Lower lobe of right lung (tissue), 2 donors: ENCODE data around the gene SLK. TPM values are rescaled to one million over a fixed set of nuclear protein-coding genes. Genes with fewer than 3 reads are reported as not detected.
A peak's percentile ranks its signal among the peaks of the same experiment; 100 is the strongest.

Source experiments
- ATAC-seq, 2 donors: fragments of 200-7000 bp; cut with Tn5 transposase; one replicate each; pipeline ENCODE4 v1.9.1; 2020 to 2022; ENCODE audit warnings: mild to moderate bottlenecking in 2 of 2, moderate library complexity in 2 of 2
- DNase-seq: peaks from one replicate; pipeline ENCODE4 v3.0.0-alpha.2; 2020
- H3K27ac ChIP-seq: fragments of 200-600 bp; one replicate; pipeline ENCODE4 v1.8.0; 2022
- H3K27me3 ChIP-seq: fragments of 200-600 bp; one replicate; pipeline ENCODE4 v1.8.0; 2022; ENCODE audit warnings: low read depth
- H3K36me3 ChIP-seq: fragments of 200-600 bp; one replicate; pipeline ENCODE4 v1.8.0; 2022; ENCODE audit warnings: mild to moderate bottlenecking
- H3K4me1 ChIP-seq: fragments of 200-600 bp; one replicate; pipeline ENCODE4 v1.8.0; 2022
- H3K4me3 ChIP-seq: fragments of 200-600 bp; one replicate; pipeline ENCODE4 v1.8.0; 2022; ENCODE audit warnings: mild to moderate bottlenecking
- H3K9me3 ChIP-seq: fragments of 200-600 bp; one replicate; pipeline ENCODE4 v1.8.0; 2022
- CTCF ChIP-seq: fragments of 200-600 bp; IDR thresholded peaks from one replicate; pipeline ENCODE4 v1.8.0; 2022; ENCODE audit warnings: antibody characterized with exemption, mild to moderate bottlenecking
- intact Hi-C: fragments of 100-400 bp; cut with DNase I; formaldehyde crosslinking; loops from one replicate; pipeline ENCODE4 v1.11.0; 2022
- total RNA-seq: library from RNA; stranded (reverse); fragmentation: NEBNext Ultra II Directional; extraction: Animal tissue kit (Norgen Biotek cat#: 25700); gene quantifications from one replicate; pipeline ENCODE4 v1.2.1, GENCODE V29; 2021
- donor health status: DM: no; HTN: yes; CAD: no; lungs with severe emphysema.

SLK gene
- total RNA-seq, 1 donor from 2014 or later = 45.5 TPM

GRCh38 chr10:103928784-103929183, 38.2 kb upstream of the SLK start:
- TF ChIP-seq CTCF = no peak
- intact Hi-C loops = no loop called here
- no peak overlapping the region for H3K4me3 ChIP-seq
- no peaks in the 10 kb centered on the region for H3K27me3 ChIP-seq
- DNase-seq (no peak), ATAC-seq (no peak)
- no peaks in the 10 kb centered on the region for H3K36me3 ChIP-seq
- no peaks in the 10 kb centered on the region for H3K9me3 ChIP-seq
- no peak overlapping the region for H3K27ac ChIP-seq
- no peaks in the 10 kb centered on the region for H3K4me1 ChIP-seq

DNA sequence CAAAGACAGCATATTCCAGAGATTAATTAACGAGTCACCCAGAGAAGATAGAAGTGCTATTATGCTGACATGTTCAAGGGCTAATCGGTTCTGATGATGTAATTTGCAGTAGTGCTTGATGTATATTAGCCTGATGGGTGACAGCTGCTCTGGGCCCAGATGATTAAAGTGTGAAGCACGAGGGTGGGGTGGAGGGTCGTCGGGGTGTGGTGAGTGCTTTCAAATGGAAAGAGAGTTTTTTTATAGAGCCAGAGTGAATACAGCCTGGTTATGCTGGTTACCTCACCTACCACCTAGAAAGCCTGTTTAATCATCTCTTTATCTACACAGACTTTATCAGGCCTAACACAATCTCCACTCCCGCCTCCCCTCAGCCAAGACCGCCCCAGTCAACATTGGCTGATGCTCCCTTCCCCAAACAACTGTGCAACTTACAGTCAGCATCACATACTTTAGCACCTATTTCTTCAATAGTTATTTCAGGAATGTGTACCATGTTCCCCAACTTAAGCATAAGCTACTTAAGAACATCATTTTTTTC, 37.5 kb upstream of the SLK start:
- Histone ChIP-seq H3K4me3 (no peak overlapping the region), H3K27me3 (no peaks in the 10 kb centered on the region), H3K27ac (no peak overlapping the region), H3K9me3 (no peaks in the 10 kb centered on the region), H3K36me3 (no peaks in the 10 kb centered on the region), H3K4me1 (no peaks in the 10 kb centered on the region)
- peak in 1 of 2 donors; percentile 9 for ATAC-seq
- no peak for DNase-seq
- no peak for TF ChIP-seq CTCF
- intact Hi-C loops = no loop called here

DNA sequence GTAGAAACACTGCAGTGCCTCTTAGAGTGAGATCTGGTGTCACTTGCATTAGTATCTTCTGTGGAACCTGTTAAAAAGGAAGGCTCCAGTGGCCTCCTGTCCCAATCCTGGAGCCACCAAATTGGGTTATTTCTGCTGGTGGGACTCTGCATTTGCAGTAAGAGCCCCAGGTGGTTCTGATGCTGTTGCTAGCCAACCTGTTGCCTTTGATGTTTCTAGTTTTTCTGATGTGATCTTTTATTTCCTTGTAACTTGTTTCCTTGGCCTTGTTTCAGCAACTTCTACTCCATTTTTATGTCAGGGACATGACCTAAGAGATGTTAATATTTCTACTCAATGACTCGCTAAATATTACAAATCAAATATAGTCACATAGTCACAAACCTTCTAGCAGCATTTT, 36.5 kb upstream of the SLK start:
- ATAC-seq = no peak
- intact Hi-C loops = no loop called here
- H3K9me3 ChIP-seq = no peaks in the 10 kb centered on the region

DNA sequence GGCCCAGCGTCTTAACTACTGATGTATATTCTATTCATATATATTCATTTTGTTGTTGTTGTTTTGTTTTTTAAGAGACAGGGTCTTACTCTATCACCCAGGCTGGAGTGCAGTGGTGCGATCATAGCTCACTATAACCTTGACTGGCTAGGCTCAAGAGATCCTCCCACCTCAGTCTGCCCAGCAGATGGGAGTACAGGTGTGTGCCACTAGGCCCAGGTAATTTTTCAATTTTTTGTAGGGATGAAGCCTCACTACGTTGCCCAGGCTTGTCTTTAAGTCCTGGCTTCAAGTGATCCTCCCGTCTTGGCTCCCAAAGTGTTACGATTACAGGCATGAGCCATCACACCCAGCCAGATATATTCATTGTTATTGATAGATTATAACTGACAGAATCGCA, 36.1 kb upstream of the SLK start:
- DNase-seq = no peak
- H3K9me3 ChIP-seq = no peaks in the 10 kb centered on the region
- no peaks in the 10 kb centered on the region for H3K4me1 ChIP-seq
- H3K27ac ChIP-seq = no peak overlapping the region
- intact Hi-C loops = no loop called here
- H3K27me3 ChIP-seq = no peaks in the 10 kb centered on the region
- ATAC-seq = no peak
- no peak overlapping the region for H3K4me3 ChIP-seq
- no peaks in the 10 kb centered on the region for H3K36me3 ChIP-seq
- TF ChIP-seq CTCF = no peak

More for the DNA sequence above, 36.5 kb upstream of the SLK start:
- Histone ChIP-seq H3K27me3 (no peaks in the 10 kb centered on the region), H3K4me1 (no peaks in the 10 kb centered on the region), H3K4me3 (no peak overlapping the region), H3K36me3 (no peaks in the 10 kb centered on the region), H3K27ac (no peak overlapping the region)
- DNase-seq = no peak
- no peak for TF ChIP-seq CTCF

DNA sequence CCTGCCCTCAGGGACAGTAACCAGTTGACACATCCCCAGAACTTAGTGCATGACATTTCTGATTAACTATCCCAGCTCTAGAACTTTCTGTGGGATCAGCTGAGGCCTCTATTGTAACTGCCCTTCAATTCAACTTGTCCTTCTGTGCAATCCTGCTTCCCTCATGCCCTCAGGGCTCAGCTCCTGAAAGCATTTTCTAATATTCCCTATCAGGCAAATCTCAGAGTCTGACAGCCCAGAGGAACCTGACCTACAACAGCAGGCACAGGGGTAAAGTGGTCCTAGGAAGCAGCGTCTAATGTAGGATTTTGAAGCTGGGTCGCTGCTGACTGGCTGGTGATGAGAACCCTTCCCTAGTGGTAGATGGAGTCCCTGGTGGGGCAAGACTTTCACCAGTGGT, 35.3 kb upstream of the SLK start:
- DNase-seq (no peak), ATAC-seq (no peak)
- no peak overlapping the region for H3K27ac ChIP-seq
- no peaks in the 10 kb centered on the region for H3K27me3 ChIP-seq
- H3K4me1 ChIP-seq = no peaks in the 10 kb centered on the region
- intact Hi-C loops = no loop called here
- TF ChIP-seq CTCF = no peak
- H3K4me3 ChIP-seq = no peak overlapping the region
- H3K36me3 ChIP-seq = no peaks in the 10 kb centered on the region
- H3K9me3 ChIP-seq = no peaks in the 10 kb centered on the region

- Histone ChIP-seq H3K4me1 (no peaks in the 10 kb centered on the region), H3K36me3 (no peaks in the 10 kb centered on the region), H3K27me3 (no peaks in the 10 kb centered on the region), H3K4me3 (no peak overlapping the region), H3K9me3 (no peaks in the 10 kb centered on the region), H3K27ac (no peak overlapping the region)
- DNase-seq = no peak
- intact Hi-C loops = no loop called here
- no peak for ATAC-seq
- TF ChIP-seq CTCF = no peak
Observed at GRCh38 chr10:103932271-103932670, 34.7 kb upstream of the SLK start.
